Raji (cell line): ENCODE data around the gene POMGNT2.

Source experiments
- POLR2A ChIP-seq: IDR thresholded peaks from 2 replicates; pipeline ENCODE4 v1.6.1; 2011; ENCODE audit warnings: low read depth, low read length, control low read depth; ENCODE audit not compliant: insufficient read depth

Gene POMGNT2

DNA sequence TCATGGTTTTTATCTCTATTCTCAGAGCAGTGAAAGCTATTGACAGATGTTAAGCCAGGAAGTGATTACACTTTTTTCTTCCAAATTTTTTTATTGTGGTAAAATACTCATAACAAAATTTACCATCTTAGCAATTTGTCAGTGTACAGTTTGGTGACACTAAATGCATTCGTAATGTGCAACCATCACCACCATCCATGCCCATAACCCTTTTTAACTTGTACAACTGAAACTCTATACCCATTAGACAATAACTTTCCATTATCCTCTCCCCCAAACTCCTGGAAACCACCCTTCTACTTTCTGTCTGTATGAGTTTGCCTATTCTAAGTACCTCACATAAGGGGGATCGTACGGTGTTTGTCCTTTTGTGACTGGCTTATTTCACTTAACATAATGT lies 15.1 kb upstream of the POMGNT2 start:
- TF ChIP-seq POLR2A = no peak

DNA sequence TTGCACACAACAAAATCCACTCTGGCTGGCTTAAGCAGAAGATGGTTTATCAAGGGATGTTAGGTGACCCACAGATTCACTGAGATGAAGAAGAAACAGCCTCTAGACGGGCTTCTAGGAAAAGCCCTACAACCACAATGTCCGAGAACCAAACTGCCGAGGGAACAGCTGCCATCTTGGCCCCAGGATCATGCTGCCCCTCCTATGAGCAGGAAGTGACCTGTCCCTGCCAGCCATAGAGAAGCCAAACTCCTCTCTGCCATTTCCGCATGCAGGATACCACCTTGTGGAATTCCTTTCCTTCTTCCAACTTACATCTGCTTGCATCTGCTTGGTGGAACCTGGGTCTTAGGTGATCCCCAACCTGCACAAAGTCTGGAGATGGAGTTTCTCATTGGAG lies 11.4 kb upstream of the POMGNT2 start:
- no peak for TF ChIP-seq POLR2A

DNA sequence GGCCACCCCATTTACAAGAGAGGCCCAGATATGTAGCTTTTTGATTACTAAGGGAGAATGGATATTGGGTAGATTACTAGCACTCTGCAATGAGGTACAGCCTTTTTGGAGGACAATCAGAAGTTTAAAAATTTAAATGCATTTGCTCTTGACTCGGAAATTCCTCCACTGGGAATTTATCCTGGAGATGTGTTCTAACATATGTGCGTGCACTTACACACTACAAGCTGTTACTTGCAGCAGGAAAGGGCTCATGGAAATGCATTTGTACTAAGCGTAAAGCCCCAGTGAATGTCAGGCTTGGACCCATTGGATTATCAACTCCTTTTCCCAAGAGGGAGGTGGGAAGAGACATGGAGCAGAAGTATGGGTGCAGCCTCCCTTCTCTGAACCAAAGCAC lies 7.8 kb upstream of the POMGNT2 start:
- TF ChIP-seq POLR2A = no peak

DNA sequence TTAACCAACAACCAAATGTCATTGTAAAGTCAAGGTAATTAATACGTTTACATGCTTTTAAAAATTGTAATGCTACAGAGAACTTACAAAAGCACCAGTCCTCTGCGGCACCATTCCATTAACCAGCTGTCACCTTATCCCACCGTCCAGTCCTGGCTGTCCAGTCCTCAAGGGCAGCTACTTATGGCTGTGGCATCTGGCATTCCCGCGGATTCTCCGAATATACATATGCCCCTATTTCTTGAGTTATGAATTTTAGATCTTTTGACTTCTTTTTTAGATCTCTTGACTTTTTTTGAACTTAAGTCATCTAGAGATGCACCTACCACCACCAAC lies 382 bp upstream of the POMGNT2 start:
- no peak for TF ChIP-seq POLR2A

DNA sequence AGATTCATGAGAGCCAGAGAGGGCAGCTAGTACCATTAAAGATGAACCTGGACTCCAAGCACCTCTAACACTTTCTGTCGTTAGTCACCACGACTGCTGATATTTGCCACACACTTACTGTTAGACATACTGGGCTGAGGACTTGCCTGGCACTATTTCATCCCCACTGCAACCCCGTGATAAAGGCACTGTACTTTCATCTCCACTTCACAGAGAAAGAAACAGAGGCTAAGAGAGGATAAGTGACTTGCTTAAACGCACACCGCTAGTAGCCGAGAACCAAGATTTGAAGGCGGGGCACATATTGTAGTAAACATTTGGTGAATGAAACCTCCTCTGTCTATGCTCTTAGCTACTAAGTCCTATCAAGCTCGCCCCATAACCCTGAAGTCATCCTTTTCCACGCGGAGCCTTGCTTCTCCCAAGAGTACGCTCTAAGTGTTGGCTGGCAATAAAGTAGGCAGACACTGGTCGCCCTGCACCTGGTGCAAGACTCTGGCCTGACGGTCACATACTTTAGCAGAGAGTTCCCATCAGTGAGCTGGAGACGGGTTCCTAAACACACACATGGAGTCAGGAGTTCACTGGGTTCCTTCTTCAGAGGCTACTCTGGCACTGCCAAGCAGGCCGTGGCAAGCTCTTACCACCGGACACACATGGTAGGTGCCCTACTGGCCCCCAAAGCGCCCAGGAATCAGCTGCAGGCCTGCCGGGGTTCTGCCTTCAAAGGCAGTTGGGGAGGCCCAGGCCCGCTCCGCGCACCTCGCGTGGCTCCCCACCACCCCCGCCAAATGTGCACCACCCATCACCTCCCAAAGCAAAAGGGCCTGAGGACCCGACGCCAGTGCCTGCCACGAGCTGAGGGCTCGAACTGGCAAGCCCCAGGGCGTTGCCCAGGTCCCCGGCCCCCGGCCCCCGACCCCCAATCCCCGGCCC lies 951 bp downstream of the POMGNT2 start:
- no peak for TF ChIP-seq POLR2A

DNA sequence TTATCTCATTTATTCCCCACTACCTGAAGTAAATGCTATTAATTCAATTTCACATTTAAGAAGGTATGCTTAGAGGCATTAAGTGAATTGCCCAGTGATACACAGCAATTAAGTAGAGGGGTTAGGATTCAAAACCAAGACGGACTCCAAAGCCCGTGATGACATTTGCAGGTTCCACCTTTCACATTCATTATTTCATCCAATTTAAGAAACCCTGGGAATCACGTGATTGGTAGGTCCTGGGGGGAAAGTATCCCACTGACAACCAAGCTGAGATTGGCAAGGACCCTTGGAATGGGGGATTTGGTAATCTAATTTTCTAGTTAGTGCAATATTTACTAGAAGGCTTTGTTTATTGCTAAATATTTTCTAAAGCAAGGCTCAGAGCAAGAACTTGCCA lies 1.8 kb downstream of the POMGNT2 start:
- TF ChIP-seq POLR2A = no peak

DNA sequence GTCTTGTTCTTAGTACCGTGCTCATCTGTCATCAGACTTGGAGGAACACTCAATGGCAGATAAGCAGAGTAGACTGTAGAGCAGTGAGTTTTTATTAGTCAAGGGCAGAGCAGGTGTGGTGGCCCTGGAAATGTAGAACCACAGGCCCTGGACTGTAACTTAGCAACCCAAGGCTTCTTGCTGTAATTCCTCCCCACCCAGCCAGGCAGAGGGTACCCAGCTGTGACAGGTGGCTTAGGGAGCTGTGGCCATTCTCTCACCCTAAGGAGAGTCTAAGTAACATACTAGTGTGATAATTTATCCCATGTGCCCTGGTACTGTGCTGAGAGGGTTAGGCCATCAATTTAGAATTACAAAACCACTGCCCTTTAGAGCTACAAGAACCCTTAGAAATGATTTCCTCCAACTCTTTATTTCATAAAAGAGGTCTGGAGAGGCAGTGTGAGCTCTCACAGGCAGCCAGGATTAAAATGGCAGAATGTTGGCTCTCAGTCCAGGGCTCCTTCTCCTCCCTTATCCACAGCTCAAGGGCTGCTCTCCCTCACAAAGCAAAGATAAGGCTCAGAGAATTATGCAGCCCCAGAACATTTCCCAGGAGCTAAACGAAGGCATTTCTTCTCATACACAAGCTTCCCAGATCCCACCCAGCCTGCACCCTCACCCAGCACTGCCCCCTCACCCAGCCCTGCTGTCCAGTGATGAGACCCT lies 3.0 kb downstream of the POMGNT2 start:
- TF ChIP-seq POLR2A = no peak

DNA sequence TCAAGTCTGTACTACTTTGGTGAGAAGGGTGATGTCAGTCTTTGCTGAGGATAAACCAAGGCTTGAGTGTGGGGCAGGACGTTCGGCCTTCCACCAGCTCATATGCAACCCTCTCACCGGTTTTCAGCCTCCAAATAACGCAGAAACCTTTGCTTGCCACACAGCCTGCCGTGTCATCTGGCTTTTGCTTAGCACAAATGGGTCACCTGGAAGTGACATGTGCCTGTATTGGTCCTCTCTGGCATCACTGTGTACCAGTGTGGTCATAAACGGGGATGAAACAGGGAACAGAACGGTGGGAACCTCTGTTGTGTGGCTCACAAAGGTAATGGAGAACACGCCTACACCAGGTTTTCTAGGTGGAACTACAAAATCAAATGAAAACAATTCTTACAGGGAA lies 7.1 kb downstream of the POMGNT2 start:
- no peak for TF ChIP-seq POLR2A

DNA sequence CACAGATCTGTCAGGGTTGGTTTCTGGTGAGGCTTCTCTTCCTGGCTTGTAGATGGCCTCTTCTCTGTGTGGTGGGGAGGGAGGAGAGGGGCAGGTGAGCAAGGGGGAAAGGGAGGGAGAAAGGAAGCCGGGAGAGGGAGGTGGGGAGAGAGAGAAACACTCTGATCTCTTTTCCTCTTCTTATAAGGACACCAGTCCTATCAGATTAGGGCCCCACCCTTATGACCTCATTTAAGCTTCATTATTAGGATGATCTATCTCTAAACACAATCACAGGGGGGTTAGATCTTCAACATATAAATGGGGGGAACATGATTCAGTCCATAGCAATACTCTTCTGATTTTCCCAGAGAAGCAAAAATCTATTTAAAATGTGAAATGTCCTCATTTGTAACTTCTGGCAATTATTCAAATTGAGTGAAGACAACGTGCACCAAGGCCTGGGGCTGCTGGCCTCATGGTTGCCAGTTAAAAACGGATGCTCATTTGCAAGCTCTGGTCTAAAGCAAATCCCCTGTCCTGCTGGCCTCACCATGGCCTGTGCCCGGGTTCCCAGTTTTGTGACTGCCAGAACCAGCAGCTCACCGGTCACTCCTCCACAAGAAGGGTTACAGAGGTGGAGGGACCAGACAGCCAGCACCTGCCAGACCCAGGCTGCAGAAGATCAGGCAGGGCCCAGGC lies 8.3 kb downstream of the POMGNT2 start:
- TF ChIP-seq POLR2A = no peak

DNA sequence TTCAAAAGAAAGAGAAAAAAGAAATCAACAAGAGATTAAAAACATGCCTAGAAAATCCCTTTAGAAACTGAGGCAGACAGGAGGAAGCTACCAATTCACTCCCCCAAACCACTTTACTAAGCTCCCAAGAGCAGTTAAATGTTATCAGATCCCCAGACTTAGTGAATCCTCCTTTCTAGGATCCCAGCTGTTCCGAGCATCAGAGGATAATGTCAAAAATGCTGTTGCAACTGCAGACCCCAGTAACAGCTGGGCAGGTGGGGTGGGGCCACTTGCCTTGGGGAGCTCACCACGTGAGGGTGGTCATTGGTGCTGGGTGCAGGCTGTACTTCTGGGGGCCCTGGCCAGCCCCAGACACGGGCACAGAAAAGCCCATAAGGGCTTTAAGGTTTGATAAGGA lies 9.1 kb downstream of the POMGNT2 start:
- TF ChIP-seq POLR2A = no peak

DNA sequence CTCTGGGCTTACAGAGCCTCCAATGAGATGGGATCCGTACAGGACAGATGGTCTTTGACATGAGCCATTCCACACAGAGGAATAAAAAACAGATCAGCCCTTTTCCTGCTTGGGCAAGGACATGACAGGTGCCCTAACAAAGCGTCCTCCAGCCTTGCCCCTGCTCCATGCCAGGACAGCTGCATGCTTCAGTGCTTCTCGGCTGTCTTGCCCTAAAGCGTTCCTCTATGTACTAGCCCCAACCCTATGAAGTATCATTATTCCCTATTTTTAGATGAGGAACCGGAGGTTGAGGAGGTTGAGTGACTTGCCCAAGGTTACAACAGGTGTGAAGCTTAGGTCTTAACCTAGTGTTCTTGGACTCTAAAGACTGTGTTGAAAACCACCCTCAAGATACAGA lies 10.5 kb downstream of the POMGNT2 start:
- TF ChIP-seq POLR2A = no peak

DNA sequence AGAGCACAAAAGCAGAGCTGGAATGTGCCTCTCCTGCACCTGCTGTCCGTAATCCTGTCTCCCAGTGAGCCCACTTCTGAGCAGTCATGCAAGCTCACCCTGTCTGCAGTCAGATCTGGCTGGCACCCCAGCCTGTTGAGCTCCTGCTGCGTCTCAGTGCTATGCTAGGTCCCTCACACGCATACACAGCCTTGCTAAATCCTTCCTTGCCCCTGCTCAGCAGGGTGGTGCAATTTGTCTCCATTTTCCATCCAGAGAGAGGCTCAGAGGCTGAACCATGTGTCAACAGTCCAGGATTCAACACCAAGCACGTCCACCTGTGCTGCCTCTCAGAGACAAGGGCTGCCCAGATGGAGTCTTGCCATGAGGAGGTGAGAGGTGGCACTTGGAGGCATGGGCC lies 11.0 kb downstream of the POMGNT2 start:
- TF ChIP-seq POLR2A = no peak

DNA sequence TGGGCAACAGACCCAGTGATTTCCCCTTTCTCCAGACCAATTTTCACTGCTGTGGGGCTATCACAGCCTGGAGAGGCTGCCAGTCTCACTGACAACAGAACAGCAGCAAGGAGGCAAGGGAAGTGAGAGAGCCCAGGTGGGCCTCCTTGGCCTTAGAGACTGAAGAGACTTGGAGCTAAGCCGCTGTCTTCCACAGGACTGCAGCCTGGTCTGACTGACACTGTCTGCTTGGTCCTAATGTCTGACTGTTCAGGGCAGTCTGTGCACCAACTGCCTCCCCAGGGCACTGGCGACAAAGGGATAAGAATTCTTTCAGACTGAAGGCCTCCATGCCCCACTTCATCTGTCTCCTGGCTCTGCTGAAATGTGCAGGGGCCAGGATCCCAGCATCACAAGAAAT lies 11.5 kb downstream of the POMGNT2 start:
- no peak for TF ChIP-seq POLR2A

DNA sequence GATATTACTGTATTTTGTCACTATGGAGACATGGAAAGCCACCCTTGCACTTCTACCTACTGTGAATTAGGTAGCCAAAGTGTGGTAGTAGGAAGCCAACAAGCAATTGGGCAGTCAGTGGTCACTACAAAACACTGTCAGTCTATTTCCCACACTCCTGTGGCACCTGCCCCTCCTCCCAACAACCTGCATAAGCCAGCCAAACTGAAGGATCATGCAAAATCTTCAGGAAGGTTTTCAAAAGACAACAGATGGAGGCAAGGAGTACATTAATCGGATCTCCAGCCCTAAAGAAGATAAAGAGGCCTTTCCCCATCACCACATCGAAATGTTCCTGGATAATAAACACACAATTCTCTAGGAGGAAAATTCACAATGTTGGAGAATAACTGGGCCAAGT lies 11.9 kb downstream of the POMGNT2 start:
- no peak for TF ChIP-seq POLR2A

DNA sequence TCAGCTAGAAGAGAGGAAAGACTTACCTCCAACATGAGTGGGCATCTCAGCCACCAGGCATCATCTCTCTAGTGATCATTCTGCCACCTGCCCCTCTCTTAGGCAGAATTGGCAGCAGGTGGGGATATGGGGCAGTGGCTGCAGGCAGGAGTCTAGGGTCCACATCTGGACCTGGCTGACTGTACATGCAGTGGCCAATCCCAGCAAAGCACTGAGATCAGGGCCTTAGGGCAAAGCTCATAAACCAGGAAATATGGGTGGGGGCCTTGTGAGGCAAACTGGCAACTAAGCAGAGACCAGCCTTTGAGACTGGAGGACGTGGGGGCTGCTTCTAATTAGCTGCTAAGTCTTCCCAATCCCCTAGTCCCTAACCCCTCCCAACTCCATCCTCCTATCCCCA lies 12.9 kb downstream of the POMGNT2 start:
- TF ChIP-seq POLR2A = no peak

DNA sequence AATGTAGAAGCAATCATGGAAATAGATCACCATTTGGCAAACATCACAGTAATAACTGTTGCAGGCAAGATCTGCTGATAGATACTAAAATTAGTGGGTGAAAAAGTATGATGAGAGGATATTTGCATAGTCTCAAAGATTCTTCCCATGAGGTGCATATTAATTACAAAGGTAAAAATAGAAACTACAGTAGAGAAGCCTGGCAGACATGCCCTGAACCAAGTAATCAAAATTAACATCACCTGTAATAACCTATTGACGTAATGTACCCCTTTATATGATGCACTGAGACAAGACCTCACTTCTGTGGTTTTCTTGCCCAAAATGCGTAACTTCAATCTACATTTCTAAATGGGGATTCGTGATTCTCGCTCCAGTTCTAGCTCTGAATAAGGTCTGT lies 14.4 kb downstream of the POMGNT2 start:
- no peak for TF ChIP-seq POLR2A
